ENCODE data around the gene PGS1.

Gene PGS1

DNA sequence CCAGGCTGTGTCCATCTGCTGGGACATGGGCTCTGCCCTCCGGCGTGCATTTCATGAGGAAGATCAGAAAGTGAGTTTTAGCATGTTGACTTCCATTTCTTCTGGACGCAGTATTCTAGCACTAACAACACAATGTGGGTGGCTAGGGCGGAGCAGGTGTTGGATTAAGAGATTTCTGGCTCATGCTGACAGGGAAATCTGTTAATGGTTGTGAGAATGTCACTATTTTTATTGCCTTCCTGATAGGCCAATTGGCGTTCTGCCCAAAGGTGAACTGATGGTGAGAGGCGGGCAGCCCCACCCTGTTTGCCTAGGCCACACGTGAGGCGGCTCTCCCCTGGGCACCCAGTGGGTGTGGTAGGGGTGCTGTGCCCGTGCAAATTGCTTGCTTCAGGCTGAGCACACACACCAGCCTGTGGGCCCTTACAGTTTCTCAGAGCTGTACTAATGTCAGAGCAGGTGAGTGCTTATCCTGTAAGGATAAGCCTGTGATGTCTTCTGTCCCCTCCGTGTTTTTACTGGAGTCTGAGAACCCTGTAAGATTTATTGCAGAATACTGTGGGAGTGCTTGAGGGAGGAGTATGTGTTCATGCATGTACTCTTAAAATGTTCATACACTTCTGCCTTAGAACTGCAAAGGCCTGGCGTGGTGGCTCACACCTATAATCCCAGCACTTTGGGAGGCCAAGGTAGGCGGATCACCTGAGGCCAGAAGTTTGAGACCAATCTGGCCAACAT lies 30.9 kb downstream of the PGS1 start:
- no peak for DNase-seq

DNA sequence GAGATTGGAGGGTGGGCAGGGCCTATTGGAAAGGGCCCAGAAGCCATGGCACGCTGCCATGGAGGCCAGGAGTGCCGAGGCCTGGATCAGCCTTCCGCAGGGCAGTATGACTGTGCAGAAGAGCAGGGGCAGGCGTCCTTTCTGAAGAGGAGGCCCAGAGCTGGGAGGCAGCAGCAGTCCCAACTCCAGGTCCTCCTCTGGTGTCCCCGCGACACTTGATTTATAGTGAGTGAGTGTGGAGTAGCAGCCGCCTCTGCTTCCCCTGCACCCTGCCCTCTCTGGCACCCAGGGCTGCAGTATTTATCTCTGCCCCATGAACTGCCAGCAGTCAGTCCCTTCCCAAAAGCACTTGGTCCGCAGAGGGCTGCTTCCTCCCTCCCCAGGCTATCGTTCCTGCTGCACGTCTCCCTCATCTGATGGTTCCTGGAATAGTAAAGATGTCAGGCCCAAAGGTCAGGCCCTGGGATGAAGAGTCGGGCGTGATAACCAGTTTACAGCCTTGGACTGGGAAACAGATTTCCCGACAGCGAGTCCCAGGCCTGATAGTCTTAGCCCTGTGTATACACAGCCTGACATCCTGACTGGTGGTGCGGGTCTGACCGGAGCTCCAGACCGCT lies 32.9 kb downstream of the PGS1 start:
- DNase-seq = no peak

DNA sequence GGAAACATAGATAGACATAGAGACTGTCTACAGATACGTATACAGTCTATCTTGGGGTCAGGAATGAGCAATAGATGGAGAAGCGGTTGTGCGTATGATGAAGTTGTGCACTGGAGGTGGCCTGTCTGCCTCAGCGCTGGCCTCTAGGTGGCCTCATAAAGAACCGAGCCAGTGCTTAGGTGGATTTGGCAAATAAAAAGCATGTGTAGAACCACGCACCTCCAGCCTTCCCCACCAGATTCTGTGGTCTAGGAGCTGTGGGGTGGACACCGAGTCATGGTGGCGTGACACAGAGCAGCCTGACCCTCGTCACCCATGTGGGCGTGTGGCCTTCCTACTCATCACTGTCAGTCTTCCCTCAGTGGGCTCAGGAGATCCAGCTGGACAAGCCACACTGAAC lies 34.0 kb downstream of the PGS1 start:
- DNase-seq = no peak

DNA sequence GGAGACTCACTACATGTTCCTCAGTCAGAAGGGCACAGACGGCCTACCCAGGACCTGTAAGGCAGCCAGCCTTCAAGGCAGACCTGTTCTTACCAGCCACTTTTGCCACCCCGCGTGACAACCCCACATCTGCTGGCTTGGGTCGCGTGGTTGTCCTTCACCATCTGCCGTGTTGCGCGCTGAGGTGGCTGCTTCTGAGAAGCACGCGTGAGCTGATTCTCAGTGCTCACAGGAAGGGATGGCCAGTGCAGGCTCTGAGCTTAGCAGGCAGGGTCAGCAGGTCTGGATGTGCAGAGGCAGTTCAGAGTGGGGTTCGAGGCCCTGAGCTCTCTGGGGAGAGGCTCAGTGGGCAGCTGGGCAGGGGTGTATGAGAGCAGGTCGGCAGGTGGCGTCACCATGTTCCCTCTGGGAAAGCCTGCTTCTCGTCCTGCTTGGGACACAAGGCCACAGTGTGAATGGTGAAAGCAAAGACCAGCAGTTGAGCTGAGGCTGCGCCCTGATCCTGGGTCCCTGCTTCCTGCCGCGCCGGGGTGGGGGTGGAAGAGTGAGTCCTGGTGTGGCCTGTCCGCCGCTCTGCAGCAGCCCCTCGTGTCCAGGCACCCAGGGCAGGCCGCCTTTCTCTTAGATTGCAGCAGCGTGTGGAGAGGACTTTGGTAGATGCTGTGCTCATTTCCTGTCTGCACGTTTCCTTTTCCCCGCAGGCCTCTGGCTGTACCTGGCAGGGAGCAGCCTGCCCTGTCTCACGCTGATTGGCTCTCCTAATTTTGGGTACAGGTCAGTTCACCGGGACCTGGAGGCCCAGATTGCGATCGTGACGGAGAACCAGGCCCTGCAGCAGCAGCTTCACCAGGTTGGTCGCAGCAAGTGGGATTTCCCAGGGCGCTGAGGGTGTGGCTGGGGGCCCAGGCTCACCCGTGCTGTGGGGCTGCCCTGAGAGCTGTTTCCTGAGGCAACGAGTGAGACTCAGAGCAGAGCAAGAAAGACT lies 36.0 kb downstream of the PGS1 start:
- DNase-seq = no peak

DNA sequence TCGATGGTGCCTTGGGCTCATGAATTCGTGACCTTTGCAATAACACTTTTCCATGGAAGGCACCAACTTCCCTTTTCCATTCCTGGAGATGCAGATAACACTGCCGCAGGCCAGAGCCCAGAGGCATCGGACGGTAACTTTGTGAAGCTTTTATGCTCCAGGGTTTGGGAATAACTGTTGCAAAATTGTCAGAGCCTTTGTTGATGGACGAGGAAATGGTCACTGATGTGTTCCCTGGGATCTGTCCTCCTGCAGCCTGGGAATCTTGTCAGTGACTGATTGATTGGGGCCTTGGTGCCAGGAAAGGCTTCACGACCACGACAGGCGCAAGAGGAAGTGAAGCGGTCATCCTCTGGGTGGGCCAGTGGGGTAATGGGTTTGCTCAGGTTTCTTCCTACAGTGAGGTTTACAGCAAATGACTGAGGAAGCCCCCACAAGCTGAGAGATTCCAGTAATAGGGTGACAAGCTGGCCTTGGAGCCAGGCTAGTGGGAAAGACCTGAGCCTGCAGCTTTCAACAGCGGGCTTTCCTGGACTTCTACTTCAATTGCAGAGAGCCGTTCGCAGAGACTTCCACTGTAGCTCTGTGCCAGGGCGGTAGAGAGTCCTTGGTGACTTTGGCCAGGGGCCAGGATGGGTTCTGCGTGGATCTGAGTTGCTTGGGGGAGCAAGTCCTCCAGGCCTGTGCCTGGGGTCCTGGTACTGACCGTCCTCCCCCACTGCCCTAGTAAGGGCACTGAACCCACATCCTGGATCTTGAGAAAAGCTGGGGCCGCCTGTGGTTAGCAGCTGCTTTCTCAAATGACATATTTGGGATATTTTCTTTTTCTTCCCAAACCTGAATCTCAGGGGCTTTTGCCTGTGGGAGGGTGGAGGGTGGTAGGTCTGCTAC lies 37.6 kb downstream of the PGS1 start:
- DNase-seq = no peak

DNA sequence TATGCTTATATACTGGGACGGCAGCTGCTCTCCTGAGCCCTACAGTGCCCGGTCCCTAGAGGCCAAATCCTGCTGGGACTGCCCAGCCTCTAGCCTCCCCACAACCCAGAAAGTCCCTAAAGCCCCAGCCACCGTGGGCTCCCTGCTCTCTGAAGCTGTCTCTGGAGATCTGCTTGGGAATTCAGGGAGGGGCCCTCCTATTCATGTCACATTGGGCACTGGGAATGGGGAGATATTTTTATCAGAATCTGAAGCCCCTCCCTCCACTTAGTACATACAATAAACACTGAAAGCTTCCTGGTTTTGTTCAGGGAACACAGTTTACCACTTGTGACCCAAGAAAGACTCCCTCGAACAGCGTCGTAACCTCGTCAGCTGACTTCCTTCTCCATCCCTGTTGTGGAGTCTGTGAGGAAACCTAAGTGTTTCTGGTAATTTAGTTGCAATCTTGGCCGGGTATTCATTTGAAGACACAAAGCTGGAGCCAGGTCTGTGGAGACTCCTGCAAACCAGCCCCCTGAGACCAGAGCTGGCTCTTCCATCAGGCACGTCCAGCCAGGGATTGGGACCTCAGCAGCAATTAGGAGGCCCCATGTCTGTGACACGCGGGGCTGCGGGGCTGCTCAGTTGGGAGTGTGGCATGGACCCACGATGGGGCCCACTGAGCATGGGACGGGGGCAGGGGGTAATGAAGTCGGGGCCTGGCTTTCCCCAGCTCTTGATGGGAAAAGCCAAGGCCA lies 38.5 kb downstream of the PGS1 start:
- no peak for DNase-seq

DNA sequence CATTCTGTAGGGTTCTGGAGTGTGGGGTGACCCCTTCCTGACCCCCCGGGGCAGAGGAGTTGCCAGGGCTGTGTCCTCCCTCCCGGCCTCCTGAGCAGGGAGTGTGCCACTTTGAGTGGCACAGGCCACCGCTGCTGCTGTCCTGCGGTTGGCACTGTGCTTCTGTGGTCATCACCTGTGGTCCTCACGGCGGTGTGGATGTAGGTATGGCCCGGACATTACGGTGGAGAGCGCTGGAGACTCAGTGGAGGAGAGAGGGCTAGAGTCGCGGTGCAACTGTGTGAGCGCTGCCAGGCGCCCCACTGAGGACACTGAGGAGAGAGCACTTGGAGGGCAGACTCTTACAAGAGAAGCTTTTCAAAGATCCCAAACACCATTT lies 39.1 kb downstream of the PGS1 start:
- DNase-seq = no peak

DNA sequence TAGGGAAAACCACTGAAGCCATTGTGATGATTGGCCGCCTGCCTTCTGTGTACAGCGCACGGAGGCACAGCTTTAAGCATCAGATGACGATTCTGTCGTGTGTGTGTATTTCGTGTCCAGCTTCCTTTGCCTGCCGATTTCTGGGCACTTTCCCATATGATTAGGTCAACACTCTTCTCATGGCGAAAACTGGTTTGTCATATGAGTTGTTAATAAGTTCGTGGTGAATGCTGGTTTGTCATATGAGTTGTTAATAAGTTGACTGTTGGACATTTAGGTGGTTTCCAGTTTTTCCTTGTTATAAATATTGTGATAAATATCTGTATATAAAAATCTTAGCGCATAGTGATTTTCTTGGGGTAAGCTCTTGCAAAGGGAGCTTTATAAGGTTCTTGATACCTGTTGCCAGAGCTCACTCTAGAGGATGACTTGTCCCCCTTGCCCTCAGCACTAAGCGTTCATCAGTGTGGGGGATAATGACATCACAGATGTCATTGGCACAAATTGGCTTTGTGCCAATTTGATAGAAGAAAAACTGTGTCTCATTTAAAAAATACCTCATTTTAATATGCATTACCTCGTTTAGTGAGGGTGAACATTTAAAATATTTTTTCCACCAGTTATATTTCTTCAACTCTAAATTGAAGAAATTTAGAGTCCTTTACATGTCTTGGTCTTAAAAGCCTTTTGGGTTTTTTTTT lies 40.0 kb downstream of the PGS1 start:
- DNase-seq = no peak

DNA sequence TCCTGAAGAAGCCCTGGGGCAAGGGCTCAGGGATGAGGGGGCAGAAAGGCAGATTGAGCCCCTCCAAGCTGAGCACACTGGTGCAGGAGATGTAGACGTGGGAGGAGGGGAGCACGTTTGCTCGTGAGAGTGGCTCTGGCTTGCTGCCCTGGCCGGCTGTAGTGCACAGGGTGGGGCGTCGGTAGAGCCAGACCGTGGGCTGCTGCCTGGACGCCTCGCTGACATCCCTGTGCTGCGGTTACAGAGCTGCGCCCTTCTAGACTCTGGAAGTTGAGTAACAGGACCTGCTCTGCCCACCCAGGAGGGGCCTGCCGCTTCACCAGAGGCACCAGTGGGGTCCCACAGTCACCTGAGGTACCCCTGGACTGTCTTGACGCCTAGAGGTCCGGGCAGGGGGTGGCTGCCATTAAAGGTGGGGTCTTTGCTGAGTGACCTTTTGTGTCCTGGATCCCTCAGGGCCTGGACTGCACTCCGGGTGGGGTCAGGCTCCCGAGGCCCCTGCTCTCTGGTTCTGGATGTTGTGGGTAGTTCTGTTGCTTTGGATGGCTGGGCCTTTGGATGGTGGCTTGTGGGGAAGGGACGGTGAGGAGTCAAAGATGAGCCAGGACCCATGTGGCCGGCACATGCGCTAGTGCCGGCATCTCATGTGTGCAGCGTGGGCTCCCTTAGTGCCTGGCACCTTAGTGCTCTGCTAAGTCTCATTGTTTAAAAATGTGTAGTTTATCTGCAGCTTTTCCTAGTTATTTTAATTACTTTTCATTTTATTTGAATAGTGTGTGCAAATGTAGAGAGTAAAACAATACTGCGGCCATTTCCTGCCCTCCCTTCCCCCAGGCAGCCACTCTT lies 41.7 kb downstream of the PGS1 start:
- no peak for DNase-seq

DNA sequence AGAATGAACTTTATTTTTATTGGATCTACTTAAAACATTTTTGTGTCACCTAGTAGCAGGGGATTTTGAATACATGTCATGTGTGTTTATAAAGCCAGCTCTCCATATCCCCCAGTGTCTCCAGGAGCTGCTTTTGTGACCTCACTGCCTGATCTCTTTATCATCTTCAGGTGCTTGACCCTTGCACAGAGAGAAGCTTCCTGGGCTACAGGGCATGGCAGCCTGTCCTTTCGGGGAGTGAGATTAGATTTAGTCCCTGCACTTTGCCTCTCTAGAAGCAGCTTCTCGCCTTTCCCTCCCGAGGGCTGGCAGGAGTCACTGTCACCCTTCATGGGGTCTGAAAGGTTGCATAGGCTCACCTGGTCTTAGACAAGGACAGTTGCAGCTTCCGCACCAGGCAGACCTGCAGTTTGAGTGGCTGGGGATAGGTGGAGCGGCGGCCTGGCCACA lies 42.7 kb downstream of the PGS1 start:
- DNase-seq = no peak

DNA sequence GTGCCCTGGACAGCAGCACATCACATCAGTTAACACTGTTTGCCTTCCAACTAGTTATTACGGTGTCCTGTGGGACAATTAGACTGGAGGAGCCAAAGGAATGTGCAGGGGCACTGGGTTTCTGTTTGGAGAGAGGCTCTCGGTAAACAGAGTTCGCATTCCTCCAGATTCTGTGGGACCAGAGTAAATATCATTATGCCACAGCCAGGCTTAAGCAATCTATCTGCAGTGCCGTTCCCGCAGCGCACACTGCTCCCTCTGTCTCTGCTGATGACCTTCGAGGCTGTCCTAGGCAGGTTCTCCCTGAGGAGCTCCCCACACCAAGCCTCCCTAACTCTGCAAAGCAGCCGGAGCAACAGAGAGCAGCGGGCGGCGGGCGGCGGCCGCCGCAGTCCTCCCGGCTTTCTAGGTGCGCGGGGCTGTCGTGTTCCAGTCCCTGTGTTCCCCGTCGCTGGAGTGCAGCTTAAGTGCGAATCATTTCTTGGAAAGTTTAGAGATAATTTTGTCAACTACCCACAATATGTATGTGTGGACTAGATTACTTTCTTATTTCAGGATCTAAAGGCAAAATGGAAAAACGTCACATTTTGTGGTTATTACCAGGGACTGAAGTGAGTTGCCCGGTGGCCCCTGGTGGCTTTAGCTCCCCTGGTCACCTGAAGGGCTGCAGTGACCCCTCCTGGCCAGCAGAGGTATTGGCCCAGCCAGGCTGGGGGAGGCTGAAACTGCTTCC lies 43.3 kb downstream of the PGS1 start:
- no peak for DNase-seq

DNA sequence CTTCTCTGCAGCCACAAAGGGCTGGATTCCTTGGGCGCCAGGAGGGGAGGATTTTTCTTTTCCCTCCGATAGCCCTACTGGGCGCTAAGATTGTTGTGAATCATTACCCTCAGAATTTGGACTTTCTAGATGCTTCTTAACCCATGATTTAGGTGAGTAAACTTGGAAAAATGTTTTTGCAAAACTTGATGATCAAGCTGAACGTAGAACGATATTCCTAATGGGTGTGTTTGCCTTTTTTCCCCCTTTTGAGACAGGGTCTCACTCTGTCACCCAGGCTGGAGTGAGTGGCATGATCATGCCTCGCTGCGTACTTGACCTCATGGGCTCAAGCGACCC lies 43.8 kb downstream of the PGS1 start:
- DNase-seq = no peak

DNA sequence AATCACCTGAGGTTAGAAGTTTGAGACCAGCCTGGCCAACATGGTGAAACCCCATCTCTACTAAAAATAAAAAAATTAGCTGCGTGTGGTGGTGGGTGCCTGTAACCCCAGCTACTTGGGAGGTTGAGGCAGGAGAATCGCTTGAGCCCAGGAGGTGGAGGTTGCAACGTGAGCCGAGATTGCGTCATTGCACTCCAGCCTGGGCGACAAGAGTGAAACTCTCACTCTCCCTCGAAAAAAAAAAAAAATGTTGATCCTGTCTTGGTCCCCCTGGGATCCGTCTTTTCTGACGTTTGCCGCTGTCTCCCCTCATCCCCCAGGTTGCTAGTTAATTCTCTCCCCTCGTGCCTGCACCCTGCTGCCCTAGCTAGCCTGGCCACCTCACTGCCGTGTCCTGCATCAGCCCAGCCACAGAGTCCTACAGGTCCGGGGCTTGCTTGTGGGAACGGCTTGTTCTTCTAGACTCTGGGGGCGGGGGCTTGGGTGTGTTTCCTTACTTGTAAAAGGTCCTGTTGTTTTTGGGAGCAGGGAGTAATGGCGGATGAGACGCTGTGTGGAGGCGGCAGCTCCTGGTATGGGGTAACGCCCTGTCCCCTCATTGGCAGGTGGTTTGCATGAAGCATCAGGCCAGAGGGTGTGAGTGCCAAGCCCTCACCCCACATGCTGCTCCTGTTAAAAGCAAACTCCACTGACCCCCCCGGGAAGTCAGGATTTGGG lies 44.6 kb downstream of the PGS1 start:
- DNase-seq = no peak

DNA sequence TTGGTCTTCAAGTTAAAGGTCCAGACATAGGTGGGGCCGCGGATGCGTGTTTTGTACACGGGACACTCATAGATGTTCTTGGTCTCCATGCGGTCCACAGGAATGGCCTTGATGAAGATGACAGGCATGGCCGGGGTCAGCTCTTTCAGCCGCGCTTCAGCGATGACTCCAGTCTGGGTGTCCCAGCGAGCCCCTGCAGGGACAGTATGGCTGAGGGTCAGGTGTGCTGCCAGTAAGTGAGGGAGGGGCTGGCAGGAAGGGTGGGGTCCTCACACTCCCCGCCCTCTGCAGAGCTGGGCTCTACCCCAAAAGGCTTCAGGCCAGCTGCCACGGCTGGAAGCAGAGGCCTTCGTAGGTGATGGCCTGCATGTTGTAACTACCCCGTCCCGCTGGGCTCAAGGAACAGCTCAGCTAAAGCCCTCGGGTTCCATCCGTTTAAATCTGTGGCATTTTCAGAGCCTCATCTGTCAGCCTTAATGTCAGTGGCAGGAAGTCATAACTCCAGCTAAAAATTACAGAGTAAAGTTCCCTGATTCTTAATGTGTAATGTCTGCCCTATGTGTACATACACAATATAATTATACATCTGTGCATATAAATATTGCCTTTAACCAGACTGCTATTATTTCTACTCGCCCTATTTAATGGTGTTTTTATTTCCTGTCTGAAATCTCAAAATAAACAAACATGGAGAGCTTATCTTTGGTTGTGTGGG lies 45.7 kb downstream of the PGS1 start:
- no peak for DNase-seq

DNA sequence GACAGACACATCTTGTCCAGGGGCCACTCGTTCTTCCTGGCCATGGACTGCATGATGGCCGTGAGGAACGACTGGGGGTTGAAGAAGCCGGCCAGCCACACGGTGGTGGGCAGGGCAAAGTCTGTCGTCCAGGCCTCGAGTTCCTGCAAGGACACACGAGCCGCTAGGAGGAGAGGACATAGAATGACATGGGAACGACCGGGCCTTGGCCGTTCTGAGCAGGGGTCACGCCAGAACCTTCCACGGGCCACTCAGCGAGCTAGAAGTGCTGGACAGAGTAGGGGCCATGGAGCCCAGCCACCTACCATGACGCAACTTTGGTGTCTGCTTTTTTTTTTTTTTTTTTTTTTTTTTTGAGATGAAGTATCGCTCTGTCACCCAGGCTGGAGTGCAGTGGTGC lies 47.0 kb downstream of the PGS1 start:
- DNase-seq = no peak

DNA sequence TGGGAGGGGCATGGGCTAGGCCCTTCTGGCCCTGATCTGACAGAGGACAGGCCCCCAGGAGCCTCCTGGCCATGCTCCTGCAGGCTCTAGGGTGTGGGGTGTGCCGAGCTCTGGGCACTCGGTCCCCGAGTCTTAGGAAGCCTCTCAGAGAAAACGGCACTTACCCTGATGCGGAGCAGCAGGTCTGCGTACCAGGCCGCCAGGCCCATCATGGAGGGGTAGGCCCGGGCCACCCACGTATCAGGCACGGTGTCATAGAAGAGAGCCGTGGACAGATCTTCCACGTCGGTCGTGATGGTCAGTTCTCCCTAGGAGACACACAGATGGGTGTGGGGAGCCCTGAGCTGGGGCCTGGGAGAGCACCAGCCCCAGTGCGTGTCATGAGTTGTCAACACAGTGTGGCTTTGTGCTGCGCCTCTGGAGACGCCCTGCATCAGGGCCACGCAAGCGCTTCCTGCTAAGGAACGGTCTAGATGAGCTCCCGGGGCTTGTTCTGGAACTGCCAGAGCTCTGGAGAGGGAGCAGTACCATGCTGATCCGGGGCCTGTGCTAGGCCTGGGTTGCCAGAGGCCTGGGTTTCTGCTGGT lies 47.9 kb downstream of the PGS1 start:
- DNase-seq = no peak

DNA sequence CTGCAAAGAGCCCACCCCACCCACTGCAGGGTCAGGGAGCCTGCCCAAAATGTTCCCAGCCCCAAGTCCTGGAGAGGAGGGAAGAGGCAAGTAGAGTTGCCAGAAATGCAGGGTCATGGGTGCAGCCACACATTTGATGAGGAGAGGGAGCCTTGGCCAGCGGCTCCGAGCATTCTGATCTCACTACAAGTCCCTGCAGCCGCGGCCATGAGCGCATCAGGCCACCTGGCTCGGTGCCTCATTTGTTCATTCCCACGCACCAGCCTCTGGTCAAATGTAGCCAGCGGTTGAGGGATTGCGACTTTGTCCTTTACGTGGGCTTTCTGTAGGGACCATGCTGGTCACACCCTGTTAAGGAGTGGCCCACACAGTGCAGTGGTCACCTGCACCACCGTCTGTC lies 48.7 kb downstream of the PGS1 start:
- no peak for DNase-seq

DNA sequence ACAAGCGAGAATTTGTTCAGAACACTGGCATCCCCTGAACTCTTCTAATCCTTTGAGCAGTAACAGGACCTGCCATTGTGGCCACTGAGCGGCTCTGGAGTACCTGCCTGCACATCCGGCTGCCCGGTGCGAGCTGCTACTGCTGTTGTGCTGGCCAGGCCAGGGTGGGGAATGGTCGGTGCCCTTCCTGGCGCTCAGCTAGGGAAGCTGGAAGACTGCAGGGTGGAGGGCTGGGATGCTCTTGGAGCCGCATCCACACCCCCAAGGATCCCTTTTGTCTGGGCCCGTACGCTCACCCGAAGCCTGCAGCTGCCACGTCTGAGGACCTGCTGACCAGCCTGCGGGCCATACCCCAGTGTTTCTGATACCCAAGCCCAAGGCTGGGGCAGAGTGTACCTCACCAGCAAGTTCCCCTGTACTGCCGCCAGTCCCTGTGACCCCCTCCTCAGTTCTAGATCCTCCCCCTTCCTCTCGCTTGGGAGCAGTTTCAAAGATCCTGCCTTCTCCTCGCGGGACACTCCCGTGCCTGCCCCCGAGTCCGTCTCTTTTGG lies 49.7 kb downstream of the PGS1 start:
- no peak for DNase-seq
